HepG2 (cell line): ENCODE measurements around the gene ZFAND2B. TPM values are rescaled to one million over a fixed set of nuclear protein-coding genes. Genes with fewer than 3 reads are reported as not detected.

ENCODE experiments used
- BRD4 ChIP-seq: sonication (generic); formaldehyde crosslinking; IDR thresholded peaks from 2 replicates; pipeline ENCODE4 v1.4.0; 2020; ENCODE audit warnings: missing genetic modification reagents
- EEA1 ChIP-seq: sonication (generic); formaldehyde crosslinking; IDR thresholded peaks from 2 replicates; pipeline ENCODE4 v1.5.1; 2020; ENCODE audit warnings: mild to moderate bottlenecking, missing genetic modification reagents, borderline replicate concordance
- HOXD1 ChIP-seq: sonication (generic); formaldehyde crosslinking; IDR thresholded peaks from 2 replicates; pipeline ENCODE4 v1.5.0; 2020; ENCODE audit warnings: missing genetic modification reagents
- LCORL ChIP-seq, 2 experiments: fragments of 450-650 bp in 1 of 2; sonication (generic) in 1 of 2; formaldehyde crosslinking in 1 of 2; IDR thresholded peaks; 2 replicates each; pipeline versions ENCODE4 v1.5.0 to v1.6.1; 2017 to 2020; ENCODE audit warnings: antibody characterized with exemption in 1 of 2, missing genetic modification reagents in 1 of 2
- NR2F2 ChIP-seq: IDR thresholded peaks from 2 replicates; pipeline ENCODE4 v1.6.1; 2012; ENCODE audit warnings: low read depth, inconsistent platforms, borderline replicate concordance
- PHB2 ChIP-seq: fragments of 450-650 bp; IDR thresholded peaks from 2 replicates; pipeline ENCODE4 v1.6.1; 2018; ENCODE audit not compliant: partially characterized antibody
- PRMT3 ChIP-seq: sonication (generic); formaldehyde crosslinking; IDR thresholded peaks from 2 replicates; pipeline ENCODE4 v1.8.1; 2022; ENCODE audit warnings: low read depth, mild to moderate bottlenecking, moderate library complexity, missing genetic modification reagents, borderline replicate concordance
- RBFOX2 ChIP-seq: fragments of 200-400 bp; formaldehyde crosslinking; IDR thresholded peaks from 2 replicates; pipeline ENCODE4 v1.6.1; 2017; ENCODE audit warnings: low read depth, mild to moderate bottlenecking, low read length
- SMARCC2 ChIP-seq: fragments of 450-650 bp; IDR thresholded peaks from 2 replicates; pipeline ENCODE4 v1.6.1; 2017; ENCODE audit warnings: antibody characterized with exemption, mild to moderate bottlenecking
- SNAI1 ChIP-seq: sonication (generic); formaldehyde crosslinking; IDR thresholded peaks from 2 replicates; pipeline ENCODE4 v1.5.0; 2020; ENCODE audit warnings: mild to moderate bottlenecking, missing genetic modification reagents, borderline replicate concordance
- SNRNP70 ChIP-seq: fragments of 200-400 bp; formaldehyde crosslinking; IDR thresholded peaks from 2 replicates; pipeline ENCODE4 v1.6.1; 2017; ENCODE audit warnings: mild to moderate bottlenecking, low read depth, low read length, moderate library complexity
- TBL1XR1 ChIP-seq: fragments of 150-350 bp; IDR thresholded peaks from 2 replicates; pipeline ENCODE4 v1.6.1; 2014; ENCODE audit warnings: borderline replicate concordance, low read length; ENCODE audit not compliant: partially characterized antibody
- ZKSCAN1 ChIP-seq: fragments of 150-350 bp; IDR thresholded peaks from 2 replicates; pipeline ENCODE4 v1.6.1; 2014; ENCODE audit warnings: low read length
- ZNF205 ChIP-seq: IDR thresholded peaks from 2 replicates; pipeline ENCODE4 v1.6.1; 2018; ENCODE audit warnings: missing biosample characterization, missing genetic modification reagents
- ZNF260 ChIP-seq: sonication (generic); formaldehyde crosslinking; IDR thresholded peaks from 2 replicates; pipeline ENCODE4 v1.4.0; 2020; ENCODE audit warnings: missing genetic modification reagents, low read depth, mild to moderate bottlenecking, borderline replicate concordance
- ZNF672 ChIP-seq: sonication (generic); formaldehyde crosslinking; IDR thresholded peaks from 2 replicates; pipeline ENCODE4 v1.8.1; 2022; ENCODE audit warnings: missing genetic modification reagents
- polyA plus RNA-seq, 8 experiments: library from polyadenylated mRNA; depleted of rRNA in 3 of 8; stranded (reverse) in 7 of 8; unstranded in 1 of 8; fragments of >200 nt; fragmentation: Illumina TruSeq in 4 of 8; extraction: Trizol in 4 of 8; gene quantifications; 2 replicates each; pipeline versions ENCODE4 v1.2.1 to v1.2.3, GENCODE V29; 2011 to 2016; ENCODE audit warnings: low read depth in 4 of 8, missing spikeins in 1 of 8, mixed read lengths in 1 of 8; ENCODE audit not compliant: insufficient read depth in 1 of 8
- total RNA-seq, 5 experiments: library from RNA; depleted of rRNA; stranded (reverse); fragments of >200 nt; fragmentation: Illumina TruSeq; extraction: Trizol; gene quantifications; 2 replicates each; pipeline ENCODE4 v1.2.3, GENCODE V29; 2016; ENCODE audit warnings: low read depth in 1 of 5
- TF ChIP-seq, protein P1 (sequence below): sonication (generic); formaldehyde crosslinking; IDR thresholded peaks from 2 replicates; pipeline ENCODE4 v1.4.0; 2020; ENCODE audit warnings: mild to moderate bottlenecking, missing genetic modification reagents
- TF ChIP-seq, protein P2 (sequence below), 2 experiments: sonication (generic) in 1 of 2; formaldehyde crosslinking in 1 of 2; IDR thresholded peaks; 2 replicates each; pipeline versions ENCODE4 v1.5.1 to v1.6.1; 2011 to 2020; ENCODE audit warnings: borderline replicate concordance in 1 of 2, low read depth in 1 of 2, low read length in 1 of 2, mild to moderate bottlenecking in 1 of 2, missing genetic modification reagents in 1 of 2, moderate library complexity in 1 of 2
- TF ChIP-seq, protein P3 (sequence below): sonication (generic); formaldehyde crosslinking; IDR thresholded peaks from 2 replicates; pipeline ENCODE4 v1.8.1; 2023; ENCODE audit warnings: mild to moderate bottlenecking, missing genetic modification reagents, borderline replicate concordance
- TF ChIP-seq, protein P4 (sequence below): sonication (generic); formaldehyde crosslinking; IDR thresholded peaks from 2 replicates; pipeline ENCODE4 v1.9.0; 2021; ENCODE audit warnings: missing genetic modification reagents, borderline replicate concordance
- TF ChIP-seq, protein P5 (sequence below): sonication (generic); formaldehyde crosslinking; IDR thresholded peaks from 2 replicates; pipeline ENCODE4 v1.5.0; 2020; ENCODE audit warnings: missing genetic modification reagents, mild to moderate bottlenecking, borderline replicate concordance

The ZFAND2B gene
- total and polyA plus RNA-seq, 2 of the 13 experiments (the other 11 are each of a cell fraction or from before 2014, with no cell fraction given): 53.3 to 115 TPM

DNA sequence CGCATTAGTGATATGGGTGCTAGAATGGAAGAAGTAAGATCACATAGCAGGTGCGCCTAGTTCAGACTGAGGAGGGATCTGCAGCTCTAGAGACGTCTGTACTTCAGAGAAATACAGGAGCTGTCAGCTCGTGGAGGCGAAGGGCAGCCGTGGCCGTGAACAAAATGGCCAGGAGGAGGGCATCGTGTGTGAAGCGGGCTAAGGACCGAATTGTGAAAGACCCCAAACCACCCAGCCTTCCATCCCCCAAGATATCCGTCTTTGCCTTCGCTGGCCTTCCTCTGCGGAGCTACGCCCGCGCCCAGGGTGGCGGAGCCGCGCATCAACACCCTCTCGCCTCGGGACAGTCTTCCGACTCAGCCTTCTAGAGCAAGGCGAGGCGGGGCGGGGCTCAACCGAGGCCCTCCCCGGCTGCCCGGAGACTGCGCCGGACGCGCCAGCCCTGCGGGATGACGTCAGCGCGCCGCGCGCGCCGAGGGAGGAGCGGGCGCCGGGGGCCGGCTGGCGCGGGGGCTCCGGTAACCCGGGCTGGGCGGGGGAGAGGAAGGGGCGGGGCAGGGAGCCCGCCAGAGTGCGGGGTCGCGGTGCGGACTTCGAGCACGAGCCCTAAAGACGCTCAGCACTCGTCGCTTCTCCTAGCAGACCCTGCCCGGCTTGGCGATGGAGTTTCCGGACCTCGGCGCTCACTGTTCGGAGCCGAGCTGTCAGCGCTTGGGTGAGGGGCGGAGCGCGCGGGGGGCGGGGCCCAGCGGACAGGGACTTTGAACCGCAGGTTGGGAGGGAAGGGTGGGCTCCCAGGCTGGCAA, at the start of gene ZFAND2B (continued):
- no peak for TF ChIP-seq SNAI1
- no peak for TF ChIP-seq SNRNP70
- TF ChIP-seq PHB2: no peak
- TF ChIP-seq TBL1XR1: no peak
- TF ChIP-seq EEA1 (CRISPR knock-in tag): no peak; the same call in 1 of the 2 replicates
- TF ChIP-seq, protein P1, sequence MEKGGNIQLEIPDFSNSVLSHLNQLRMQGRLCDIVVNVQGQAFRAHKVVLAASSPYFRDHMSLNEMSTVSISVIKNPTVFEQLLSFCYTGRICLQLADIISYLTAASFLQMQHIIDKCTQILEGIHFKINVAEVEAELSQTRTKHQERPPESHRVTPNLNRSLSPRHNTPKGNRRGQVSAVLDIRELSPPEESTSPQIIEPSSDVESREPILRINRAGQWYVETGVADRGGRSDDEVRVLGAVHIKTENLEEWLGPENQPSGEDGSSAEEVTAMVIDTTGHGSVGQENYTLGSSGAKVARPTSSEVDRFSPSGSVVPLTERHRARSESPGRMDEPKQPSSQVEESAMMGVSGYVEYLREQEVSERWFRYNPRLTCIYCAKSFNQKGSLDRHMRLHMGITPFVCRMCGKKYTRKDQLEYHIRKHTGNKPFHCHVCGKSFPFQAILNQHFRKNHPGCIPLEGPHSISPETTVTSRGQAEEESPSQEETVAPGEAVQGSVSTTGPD (CRISPR knock-in tag): no peak
- TF ChIP-seq ZKSCAN1: no peak
- TF ChIP-seq, protein P2, sequence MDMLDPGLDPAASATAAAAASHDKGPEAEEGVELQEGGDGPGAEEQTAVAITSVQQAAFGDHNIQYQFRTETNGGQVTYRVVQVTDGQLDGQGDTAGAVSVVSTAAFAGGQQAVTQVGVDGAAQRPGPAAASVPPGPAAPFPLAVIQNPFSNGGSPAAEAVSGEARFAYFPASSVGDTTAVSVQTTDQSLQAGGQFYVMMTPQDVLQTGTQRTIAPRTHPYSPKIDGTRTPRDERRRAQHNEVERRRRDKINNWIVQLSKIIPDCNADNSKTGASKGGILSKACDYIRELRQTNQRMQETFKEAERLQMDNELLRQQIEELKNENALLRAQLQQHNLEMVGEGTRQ (IDR thresholded peaks at IDR 0.05; ENCODE audit: low read depth, low read length): no peak
- TF ChIP-seq, protein P2 (CRISPR knock-in tag; IDR thresholded peaks at IDR 0.05; ENCODE audit: borderline replicate concordance): no peak; the same call in 1 of the 2 replicates
- TF ChIP-seq, protein P3, sequence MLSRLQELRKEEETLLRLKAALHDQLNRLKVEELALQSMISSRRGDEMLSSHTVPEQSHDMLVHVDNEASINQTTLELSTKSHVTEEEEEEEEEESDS (CRISPR knock-in tag): peak; percentile 71; the same call in 1 of the 2 replicates
- TF ChIP-seq PRMT3 (CRISPR knock-in tag): no peak; the same call in 1 of the 2 replicates
- TF ChIP-seq SMARCC2: no peak
- 0 out of 2 replicates have a peak, but pooled peaks have one; percentile 16 for TF ChIP-seq NR2F2
- TF ChIP-seq ZNF672: no peak
- peak; percentile 96 for TF ChIP-seq RBFOX2
- no peak for TF ChIP-seq LCORL (IDR thresholded peaks at IDR 0.05)
- TF ChIP-seq LCORL (CRISPR knock-in tag; IDR thresholded peaks at IDR 0.05): peak; percentile 91
- TF ChIP-seq, protein P4, sequence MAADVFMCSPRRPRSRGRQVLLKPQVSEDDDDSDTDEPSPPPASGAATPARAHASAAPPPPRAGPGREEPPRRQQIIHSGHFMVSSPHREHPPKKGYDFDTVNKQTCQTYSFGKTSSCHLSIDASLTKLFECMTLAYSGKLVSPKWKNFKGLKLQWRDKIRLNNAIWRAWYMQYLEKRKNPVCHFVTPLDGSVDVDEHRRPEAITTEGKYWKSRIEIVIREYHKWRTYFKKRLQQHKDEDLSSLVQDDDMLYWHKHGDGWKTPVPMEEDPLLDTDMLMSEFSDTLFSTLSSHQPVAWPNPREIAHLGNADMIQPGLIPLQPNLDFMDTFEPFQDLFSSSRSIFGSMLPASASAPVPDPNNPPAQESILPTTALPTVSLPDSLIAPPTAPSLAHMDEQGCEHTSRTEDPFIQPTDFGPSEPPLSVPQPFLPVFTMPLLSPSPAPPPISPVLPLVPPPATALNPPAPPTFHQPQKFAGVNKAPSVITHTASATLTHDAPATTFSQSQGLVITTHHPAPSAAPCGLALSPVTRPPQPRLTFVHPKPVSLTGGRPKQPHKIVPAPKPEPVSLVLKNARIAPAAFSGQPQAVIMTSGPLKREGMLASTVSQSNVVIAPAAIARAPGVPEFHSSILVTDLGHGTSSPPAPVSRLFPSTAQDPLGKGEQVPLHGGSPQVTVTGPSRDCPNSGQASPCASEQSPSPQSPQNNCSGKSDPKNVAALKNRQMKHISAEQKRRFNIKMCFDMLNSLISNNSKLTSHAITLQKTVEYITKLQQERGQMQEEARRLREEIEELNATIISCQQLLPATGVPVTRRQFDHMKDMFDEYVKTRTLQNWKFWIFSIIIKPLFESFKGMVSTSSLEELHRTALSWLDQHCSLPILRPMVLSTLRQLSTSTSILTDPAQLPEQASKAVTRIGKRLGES: no peak
- TF ChIP-seq ZNF260: no peak
- TF ChIP-seq ZNF205 (CRISPR knock-in tag): 0 out of 2 replicates have a peak, but pooled peaks have one; percentile 28
- peak; percentile 91 for TF ChIP-seq BRD4 (CRISPR knock-in tag)
- TF ChIP-seq, protein P5, sequence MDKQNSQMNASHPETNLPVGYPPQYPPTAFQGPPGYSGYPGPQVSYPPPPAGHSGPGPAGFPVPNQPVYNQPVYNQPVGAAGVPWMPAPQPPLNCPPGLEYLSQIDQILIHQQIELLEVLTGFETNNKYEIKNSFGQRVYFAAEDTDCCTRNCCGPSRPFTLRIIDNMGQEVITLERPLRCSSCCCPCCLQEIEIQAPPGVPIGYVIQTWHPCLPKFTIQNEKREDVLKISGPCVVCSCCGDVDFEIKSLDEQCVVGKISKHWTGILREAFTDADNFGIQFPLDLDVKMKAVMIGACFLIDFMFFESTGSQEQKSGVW (CRISPR knock-in tag): no peak
- no peak for TF ChIP-seq HOXD1
